NCI-H345 treated with DMSO at 0.1 percent for 48 hours (cell line): ENCODE results near the gene TMEM219.
A peak's percentile ranks its signal among the peaks of the same experiment; 100 is the strongest.

ENCODE experiments used
- DNase-seq: peaks from one replicate; lab custom pipeline; 2025; ENCODE audit not compliant: unreplicated experiment; lab: John Stamatoyannopoulos, UW

The TMEM219 gene

DNA sequence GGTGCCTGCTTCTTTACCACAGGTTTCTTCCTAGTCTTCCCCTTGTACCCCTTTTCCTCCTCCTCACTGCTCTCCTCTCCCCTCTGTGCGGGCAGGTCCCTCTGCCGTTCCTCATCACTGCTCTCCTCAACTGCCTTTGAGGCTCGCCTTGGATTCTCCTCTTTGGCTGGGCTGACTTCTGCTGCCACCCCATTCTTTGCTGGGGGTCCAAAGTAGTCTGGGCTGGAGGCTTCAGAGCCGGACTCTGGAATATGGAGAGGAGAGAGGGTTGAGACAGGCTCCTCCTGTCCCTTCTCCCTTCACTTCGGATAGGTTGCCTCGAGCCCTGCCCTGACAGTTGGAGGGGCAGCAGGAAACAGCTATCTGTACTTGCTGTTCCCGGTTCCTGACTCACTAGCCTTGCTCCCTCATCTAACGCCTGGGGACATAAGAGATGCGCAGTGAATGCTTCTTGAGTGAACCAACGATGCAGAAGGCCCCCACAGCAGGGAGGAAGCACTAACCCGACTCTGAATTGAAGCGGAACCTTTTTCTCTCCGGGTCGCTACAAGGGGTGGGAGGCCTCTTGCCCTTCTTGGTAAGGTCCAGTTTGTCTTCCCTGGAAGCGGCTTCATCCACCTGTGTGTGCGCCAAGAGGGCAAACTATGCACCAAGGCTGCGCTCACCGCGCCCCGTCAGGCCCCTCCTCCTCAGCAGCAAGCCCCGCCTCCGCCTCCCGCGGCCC lies 32.9 kb downstream of the TMEM219 start:
- DNase-seq = no peak

GRCh38 chr16:29995324-29995910 lies 33.5 kb downstream of the TMEM219 start, which contains the start of gene HIRIP3:
Gene HIRIP3, minus strand, starts transcription at chr16:29995617. Its CDS starts 12 bp downstream, at chr16:29995605.
- DNase-seq = peak; percentile 91

DNA sequence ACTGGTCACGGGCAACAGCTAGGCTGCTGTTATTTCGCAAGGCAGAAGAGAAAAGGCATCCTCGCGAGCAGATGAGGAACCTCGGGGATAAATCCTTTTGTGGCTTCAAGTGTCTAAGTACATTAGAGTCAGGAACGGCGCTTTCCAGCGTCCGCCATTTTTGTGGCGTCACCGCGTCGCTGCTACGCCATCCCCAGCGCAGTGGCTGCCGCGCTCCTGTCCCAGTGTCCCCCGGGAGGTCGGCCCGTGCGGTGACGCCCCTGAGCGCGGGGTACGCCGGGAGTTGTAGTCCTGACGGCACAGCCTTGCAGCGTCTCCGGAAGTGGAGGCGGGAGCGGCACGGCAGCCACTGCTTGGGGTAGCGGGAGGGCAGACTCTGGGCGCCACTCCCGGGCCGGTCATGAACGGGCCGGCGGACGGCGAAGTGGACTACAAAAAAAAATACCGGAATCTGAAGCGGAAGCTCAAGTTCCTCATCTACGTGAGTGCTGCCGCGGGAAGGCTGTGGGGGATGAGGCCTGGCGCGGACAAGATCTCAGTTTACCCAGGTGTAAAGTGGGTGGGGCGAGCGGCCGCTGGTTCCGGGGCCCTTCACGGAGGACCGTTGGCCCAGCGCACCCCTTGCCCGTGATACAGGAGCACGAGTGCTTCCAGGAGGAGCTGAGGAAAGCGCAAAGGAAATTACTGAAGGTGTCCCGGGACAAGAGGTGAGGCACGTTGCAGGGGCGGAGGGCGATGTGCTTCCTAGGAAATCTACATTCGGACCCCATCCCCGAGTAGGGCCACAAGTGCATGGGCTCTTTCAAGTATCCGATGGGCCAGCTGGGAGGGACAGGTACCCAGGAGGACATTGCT lies 34.3 kb downstream of the TMEM219 start, which contains the start of gene INO80E:
TSS of gene INO80E (plus strand) at position 331 of the 855 bp plus-strand sequence. CDS start at position 401, 70 bp downstream.
- DNase-seq = peak; percentile 99

GRCh38 chr16:29996766-29997250 lies 34.9 kb downstream of the TMEM219 start:
- DNase-seq = no peak

DNA sequence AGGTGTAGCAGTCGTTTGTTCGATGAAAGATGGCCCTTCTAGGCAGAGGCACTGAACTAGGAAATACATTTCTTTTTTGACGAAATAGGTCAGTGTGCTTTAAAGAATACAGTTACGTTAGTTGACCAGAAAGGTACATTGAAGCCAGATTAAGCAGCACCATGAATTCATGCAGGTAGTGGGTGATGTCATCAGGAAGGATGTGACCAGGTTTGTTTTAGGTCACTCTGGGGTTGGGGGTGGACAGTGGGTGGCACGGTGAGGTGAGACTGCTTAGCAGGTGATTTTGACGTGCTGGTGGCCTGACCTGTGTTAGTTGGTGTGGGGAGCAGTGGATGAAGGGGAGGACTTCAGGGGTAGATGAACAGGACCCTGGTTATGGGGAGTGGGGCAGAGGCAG lies 37.7 kb downstream of the TMEM219 start:
- no peak for DNase-seq

GRCh38 chr16:30000735-30001631 lies 39.1 kb downstream of the TMEM219 start:
- no peak for DNase-seq

- DNase-seq = no peak
Observed at GRCh38 chr16:30002614-30003346, 40.9 kb downstream of the TMEM219 start.

- DNase-seq = no peak
Observed at GRCh38 chr16:30003670-30004423, 42.0 kb downstream of the TMEM219 start.

DNA sequence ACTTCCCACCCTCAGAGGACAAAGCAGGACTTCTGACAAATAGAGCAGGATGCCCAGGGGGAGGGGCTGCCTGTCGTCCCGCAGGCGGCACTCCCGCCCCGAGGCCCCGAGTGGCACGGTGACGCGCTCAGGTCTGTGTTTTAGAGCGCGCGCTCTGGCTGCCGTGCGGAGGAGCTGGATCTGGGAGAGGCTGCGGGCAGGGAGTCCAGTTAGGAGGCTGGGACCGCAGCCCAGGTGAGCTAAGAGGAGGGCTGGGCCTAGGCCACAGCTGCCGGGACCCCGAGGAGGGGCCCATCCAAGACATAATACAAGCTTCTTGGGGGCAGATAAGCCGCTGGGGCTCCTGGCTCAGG lies 42.5 kb downstream of the TMEM219 start:
- peak; percentile 71 for DNase-seq

DNA sequence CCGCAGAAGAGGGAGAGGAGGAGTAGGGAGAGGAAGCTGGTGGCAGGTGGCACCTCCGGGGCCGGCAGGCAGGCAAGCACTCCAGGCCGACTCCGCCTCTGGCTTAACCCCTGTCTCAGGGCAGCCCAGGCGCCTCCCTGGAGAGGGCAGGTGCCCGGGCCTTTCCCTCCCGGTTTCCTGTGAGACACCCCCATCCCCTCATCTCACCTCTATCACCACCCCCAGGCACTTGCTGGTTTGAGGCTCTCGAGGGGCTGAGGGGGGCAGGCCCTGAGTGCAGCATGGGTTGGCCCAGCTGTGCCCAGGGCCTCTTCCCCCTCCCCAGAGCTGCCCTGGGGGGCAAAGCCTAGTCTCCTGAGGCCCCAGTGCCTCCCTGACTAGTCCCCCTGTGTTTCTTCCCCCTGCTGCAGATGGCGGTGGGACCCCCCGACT lies 42.9 kb downstream of the TMEM219 start:
- DNase-seq = no peak

- DNase-seq = no peak
Observed at GRCh38 chr16:30005341-30006094, 43.6 kb downstream of the TMEM219 start.

- no peak for DNase-seq
Observed at GRCh38 chr16:30006095-30006473, 44.2 kb downstream of the TMEM219 start.

GRCh38 chr16:30006659-30007377 lies 44.9 kb downstream of the TMEM219 start:
- no peak for DNase-seq

DNA sequence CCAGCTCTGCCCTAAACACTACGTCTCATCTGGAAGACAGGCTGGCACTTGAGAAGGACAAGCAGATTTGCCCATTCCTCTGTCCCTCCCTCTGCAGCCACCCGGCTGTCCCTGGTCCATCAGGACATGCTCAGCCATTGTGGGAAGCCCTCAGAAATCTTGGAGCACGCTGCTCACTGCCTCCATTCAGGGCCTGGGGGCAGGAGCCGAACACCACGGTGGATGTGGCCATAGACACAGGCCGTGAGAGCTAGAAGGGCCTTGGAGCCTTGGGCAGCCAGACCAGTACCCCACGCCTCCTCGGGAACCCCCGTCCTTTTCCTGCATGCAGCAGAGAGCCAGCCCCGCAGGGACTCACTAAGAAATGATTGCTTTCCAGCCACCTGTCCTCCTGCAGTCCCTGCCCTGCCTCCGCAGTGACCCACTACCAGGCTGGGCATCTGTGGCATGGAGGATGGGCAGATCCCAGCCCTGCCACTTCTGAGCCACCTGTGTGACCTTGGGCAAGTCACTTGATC lies 45.6 kb downstream of the TMEM219 start:
- DNase-seq = no peak

GRCh38 chr16:30009085-30009862 lies 47.4 kb downstream of the TMEM219 start:
- no peak for DNase-seq

DNA sequence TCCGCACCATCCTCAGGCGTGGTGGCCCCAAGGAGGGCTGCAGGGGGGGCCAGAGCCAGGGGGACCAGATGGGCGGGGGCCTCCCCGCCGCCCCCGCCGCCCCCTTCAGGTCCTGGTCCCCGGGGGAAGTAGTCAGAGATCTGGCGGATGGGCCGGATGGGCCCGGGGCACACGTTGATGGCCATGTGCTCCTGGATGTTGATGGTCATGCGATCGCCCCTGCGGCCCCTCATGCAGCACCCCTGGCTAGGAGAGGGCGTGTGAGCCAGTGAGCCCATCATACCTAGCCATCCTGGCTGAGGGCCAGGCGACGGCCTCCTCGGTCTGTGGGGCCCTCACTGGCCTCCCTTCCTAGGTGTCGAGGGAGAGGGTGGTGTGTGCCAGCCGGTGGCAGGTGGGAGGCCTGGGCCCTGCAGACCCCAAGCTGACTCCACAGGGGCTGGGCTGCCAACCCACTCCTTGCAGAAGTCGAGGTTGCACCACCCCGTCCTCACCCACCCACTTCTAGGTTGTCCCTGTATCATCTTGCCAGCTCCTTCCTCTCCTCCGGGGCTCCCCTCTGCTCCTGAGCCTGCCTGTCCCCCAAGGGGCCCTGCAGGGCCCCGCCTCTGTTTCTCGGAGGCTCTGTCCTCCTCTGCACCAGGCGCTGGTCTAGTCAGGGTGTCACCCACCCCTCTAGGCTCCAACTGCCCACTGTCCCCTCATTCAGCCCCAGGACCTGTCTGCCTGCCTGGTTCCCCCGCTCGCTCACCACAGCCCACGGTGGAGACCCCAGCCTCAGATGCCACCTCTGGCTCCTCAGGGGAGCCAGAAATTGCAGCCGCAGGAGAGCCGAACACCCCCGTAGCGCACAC lies 48.3 kb downstream of the TMEM219 start:
- no peak for DNase-seq
